GM23338 (cell line): ENCODE results near the gene STRN.

ENCODE experiments used
- CREB1 ChIP-seq: fragments of 250-450 bp; sonication (Bioruptor Pico); IDR thresholded peaks from 2 replicates; pipeline ENCODE4 v1.5.0; 2020; ENCODE audit warnings: low read depth, mild to moderate bottlenecking, moderate library complexity
- CTCF ChIP-seq, 2 experiments: fragments of 200-600 bp in 1 of 2; sonication (generic) in 1 of 2; conservative IDR thresholded peaks; 2 replicates each; pipeline versions ENCODE4 v1.5.1 to v1.6.1; 2016 to 2017; ENCODE audit warnings: antibody characterized with exemption in 2 of 2, low read depth in 2 of 2, mild to moderate bottlenecking in 2 of 2, moderate library complexity in 1 of 2
- EZH2 ChIP-seq: fragments of 200-600 bp; sonication (generic); IDR thresholded peaks from one replicate; pipeline ENCODE4 v1.8.0; 2017; ENCODE audit warnings: antibody characterized with exemption, mild to moderate bottlenecking, low read depth; ENCODE audit not compliant: unreplicated experiment
- EZH2phosphoT487 ChIP-seq: fragments of 200-600 bp; sonication (generic); IDR thresholded peaks from one replicate; pipeline ENCODE4 v1.8.1; 2018; ENCODE audit warnings: antibody characterized with exemption; ENCODE audit not compliant: unreplicated experiment
- JUNB ChIP-seq: IDR thresholded peaks from one replicate; pipeline ENCODE4 v1.6.1; 2016; ENCODE audit warnings: antibody characterized with exemption; ENCODE audit not compliant: unreplicated experiment
- POLR2AphosphoS5 ChIP-seq: IDR thresholded peaks from 2 replicates; pipeline ENCODE4 v1.6.1; 2016; ENCODE audit warnings: antibody characterized with exemption, low read depth
- REST ChIP-seq: IDR thresholded peaks from one replicate; pipeline ENCODE4 v1.6.1; 2018; ENCODE audit warnings: antibody characterized with exemption; ENCODE audit not compliant: unreplicated experiment
- STAT1 ChIP-seq: IDR thresholded peaks from one replicate; pipeline ENCODE4 v1.6.1; 2016; ENCODE audit warnings: antibody characterized with exemption; ENCODE audit not compliant: unreplicated experiment
- ZNF331 ChIP-seq: fragments of 250-450 bp; sonication (Bioruptor Pico); IDR thresholded peaks from 2 replicates; pipeline ENCODE4 v1.5.0; 2020; ENCODE audit warnings: low read depth, mild to moderate bottlenecking, moderate library complexity

DNA sequence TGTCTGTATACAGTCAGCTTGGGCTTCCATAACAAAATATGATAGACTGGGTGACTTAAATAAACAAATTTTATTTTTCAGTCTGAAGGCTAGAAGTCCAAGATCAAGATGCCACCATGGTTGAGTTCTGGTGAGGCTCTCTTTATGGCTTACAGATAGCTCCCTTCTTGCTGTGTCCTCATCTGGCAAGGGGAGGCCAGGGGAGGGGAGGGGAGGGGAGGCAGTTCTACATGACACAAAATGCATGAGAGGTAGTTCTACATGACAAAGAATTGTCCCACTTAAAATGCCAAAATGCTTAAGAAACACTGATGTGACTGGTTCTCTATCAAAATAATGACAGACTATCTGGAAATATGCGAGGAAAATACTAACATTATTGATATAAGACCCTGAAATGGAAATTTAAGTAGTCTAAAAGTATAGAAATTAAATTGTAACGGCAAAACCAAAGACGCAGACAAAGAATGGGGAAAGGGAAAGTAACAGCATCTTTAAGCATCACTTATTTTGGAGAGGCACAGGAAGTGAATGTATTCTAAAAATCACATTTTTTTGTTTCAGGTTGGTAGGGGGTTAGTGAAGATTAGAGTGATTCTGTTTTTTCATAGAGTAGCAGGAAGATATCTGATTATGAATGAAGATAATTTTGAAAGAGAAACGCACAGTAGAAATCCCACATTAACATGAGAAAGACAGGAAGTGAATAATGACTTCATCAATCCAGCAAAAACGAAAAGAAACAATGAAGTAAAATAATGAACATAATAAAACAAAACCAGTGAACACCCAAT is 131.4 kb downstream of the STRN start:
- no peak for TF ChIP-seq EZH2
- no peak for TF ChIP-seq POLR2AphosphoS5
- no peak for TF ChIP-seq CTCF (conservative IDR thresholded peaks at IDR 0.05; ENCODE audit: low read depth in 2 of 2)
- TF ChIP-seq CREB1 (CRISPR knock-in tag) = no peak
- no peak for TF ChIP-seq STAT1
- TF ChIP-seq ZNF331 = no peak
- no peak for TF ChIP-seq JUNB
- TF ChIP-seq REST = no peak
- no peak for TF ChIP-seq EZH2phosphoT487
